GM12872 (cell line): ENCODE measurements around the gene BPIFB4.

ENCODE experiments used
- TF ChIP-seq, protein P1 (sequence below): IDR thresholded peaks from 3 replicates; pipeline ENCODE4 v1.5.1; 2011; ENCODE audit warnings: low read depth, mild to moderate bottlenecking, low read length, moderate library complexity; ENCODE audit not compliant: insufficient read depth

The BPIFB4 gene

DNA sequence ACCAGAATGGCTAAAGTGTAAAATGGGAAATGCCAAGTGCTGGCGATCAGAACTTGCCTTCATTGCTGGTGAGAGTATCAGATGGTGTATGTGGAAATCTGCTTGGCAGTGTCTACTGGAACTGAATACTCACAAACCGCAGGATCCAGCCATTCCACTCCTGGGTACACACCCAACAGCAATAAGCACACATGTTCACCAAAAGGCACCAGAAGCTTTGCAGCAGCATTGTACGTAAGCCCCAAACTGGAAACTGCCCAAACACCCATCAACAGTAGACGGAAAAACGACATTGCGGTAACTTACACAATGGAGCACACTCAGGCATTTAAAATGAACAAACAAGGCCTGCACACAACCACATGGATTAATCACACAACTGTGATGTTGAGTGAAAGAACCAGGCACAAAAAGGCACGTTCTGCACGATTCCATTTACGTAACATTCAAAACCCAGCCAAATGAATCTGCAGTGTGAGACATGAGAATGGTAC is 51.2 kb downstream of the BPIFB4 start:
- TF ChIP-seq, protein P1, sequence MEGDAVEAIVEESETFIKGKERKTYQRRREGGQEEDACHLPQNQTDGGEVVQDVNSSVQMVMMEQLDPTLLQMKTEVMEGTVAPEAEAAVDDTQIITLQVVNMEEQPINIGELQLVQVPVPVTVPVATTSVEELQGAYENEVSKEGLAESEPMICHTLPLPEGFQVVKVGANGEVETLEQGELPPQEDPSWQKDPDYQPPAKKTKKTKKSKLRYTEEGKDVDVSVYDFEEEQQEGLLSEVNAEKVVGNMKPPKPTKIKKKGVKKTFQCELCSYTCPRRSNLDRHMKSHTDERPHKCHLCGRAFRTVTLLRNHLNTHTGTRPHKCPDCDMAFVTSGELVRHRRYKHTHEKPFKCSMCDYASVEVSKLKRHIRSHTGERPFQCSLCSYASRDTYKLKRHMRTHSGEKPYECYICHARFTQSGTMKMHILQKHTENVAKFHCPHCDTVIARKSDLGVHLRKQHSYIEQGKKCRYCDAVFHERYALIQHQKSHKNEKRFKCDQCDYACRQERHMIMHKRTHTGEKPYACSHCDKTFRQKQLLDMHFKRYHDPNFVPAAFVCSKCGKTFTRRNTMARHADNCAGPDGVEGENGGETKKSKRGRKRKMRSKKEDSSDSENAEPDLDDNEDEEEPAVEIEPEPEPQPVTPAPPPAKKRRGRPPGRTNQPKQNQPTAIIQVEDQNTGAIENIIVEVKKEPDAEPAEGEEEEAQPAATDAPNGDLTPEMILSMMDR: no peak

DNA sequence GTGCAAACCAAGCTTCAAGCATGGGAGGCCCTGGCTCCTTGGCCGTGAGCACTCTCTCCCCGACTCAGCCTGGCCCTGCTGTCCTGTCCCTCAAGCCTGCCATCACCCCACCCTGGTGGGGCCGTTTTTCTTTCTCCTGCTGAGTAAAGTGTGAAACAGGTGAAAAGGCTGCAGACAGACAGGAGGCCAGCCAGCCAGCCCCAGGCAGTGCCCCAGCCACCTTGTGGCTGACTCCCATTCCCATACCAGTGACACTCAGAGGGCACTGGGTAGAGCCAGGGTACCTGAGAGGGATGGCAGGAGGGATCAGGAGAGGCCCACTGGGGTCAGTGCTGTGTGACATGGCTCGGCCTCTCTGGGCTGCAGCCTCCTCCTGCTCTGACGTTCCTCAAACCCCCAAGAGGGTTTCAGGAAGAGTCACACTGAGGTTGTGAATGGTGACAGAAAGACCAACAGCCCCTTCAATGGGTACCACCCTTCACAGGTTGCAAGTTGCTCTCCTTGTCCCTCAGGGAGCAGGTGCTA is 52.6 kb downstream of the BPIFB4 start:
- TF ChIP-seq, protein P1: no peak

DNA sequence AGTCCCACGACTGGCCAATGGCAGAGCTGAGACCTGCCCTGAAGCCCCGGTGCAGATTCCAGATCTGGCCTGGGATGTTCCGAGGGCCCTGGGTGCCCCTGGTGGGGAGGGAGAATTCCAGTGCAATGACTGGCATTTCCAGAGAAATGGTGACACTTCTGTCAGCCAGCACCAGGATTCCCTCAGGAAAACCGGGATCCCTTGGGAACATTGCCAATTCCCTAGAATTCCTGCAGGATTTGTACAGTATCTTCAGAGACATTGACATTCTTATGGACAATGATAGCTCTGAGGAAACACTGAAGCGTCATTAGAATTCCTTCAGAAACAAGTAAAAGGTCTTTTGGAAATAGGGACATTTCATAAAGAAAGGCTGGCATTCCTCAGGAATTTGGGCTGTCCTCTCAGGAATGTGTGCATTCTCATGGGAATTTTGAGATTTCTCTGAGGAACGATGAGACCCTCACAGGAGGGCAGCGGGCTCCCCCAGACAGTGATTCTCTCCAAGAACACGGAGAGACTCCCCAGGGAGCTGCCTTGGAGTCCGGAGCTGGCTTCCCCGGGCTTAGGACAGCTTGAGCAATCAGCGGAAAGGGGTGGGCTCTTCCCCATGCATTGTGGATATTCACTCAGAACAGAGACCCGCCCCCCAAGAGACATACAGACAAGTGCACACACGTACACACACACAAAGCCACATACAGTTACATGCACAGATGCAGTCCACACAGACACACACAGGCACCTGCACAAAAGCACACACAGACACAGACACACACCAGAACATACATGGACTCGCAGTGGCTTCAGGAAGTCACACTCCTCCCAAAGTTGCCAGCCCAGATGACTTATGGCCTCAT is 53.3 kb downstream of the BPIFB4 start:
- TF ChIP-seq, protein P1: no peak

DNA sequence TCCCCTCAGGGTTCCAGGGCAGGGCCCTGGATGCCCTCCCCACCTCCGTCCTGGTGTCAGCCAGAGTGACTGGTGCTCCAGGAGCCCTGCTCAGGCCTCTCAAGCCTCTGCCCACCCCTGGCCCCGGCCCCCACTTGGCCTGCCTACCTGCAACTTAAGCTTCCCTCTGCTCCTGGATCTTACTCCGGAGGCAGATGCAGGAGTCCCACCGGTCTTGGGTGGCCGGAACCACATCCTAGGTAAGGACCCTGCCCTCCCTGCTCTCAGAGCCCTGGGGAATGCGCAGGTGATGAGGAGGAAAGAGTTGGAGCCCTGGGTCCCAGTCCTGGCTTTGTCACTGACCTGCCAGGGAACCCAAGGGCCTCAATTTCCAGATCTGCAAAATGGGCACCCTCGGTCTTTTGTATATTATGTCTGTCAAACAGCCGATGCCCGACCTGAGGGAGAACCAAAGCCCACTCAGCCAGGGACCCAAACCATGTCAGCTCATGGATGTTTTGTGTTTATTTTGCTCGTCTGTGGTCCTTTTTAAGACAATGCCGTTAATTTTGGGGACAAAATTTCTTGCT is 54.0 kb downstream of the BPIFB4 start:
- TF ChIP-seq, protein P1: no peak

DNA sequence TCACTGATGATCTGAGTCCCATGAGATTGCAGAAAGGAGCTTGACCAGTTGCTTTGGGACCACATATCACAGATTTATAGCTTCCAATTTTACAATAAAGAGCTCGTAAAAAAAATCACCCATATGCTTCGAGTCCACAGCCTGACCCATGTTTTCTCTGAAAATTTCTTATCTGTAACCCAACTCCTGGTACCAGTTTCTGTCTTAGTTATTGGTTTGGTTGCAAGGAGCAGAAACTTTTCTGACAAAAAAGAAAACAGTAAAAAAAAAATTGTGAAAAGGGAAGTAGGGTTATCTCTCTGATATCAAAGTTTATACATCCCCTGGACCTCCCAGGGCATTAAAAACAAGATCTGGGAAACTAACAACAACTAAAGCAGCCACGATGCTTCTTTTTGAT is 57.8 kb downstream of the BPIFB4 start:
- TF ChIP-seq, protein P1: no peak

DNA sequence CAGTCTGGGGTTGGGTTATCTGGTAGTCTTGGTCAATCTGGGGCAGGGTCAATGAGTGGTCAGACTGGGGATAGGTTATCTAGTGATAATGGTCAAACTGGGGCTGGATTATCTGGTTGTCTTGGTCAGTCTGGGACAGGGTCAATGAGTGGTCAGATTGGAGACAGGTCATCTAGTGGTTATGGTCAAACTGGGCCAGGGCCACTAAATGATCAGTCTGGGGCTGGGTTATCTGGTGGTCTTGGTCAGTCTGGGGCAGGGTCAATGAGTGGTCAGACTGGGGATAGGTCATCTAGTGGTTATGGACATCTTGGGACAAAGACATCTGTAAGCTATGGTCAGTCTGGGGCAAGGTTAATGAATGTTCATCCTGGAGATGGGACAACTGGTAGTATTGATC is 60.0 kb downstream of the BPIFB4 start:
- TF ChIP-seq, protein P1: no peak

DNA sequence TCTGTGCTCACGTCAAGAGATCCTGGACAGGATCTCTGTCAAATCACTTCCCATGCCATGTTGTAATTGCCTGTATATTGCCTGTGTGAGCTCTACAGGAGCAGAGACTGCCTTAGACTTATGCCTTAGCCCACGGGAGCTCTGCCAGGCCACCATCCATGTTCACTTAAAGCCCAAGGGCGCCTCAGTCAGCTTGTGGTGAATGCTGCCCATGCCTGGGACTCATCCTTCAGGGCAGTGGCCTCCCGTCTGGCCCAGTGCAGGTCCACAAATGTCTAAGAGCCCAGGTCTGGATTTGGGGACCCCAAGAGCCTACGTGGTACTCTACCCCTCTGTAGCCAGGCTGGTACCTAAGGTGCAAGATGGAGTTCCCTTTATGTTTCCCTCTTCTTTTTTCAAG is 66.1 kb downstream of the BPIFB4 start:
- TF ChIP-seq, protein P1: no peak
